Coronary artery (tissue), 2 donors: ENCODE measurements around the gene THAP4.

Experiments used
- DNase-seq: peaks from one replicate; pipeline ENCODE4 v3.0.0-alpha.2; 2017; ENCODE audit warnings: low spot score
- H3K27ac ChIP-seq, 2 donors: fragments of 200-600 bp; sonication (generic); one replicate each; pipeline ENCODE4 v1.5.1; 2016 to 2019
- H3K4me3 ChIP-seq: fragments of 200-600 bp; sonication (generic); 2 replicates; pipeline ENCODE4 v1.5.1; 2016; ENCODE audit warnings: mild to moderate bottlenecking, moderate library complexity
- TF ChIP-seq, protein P1 (sequence below): fragments of 200-600 bp; sonication (generic); IDR thresholded peaks from one replicate; pipeline ENCODE4 v1.5.1; 2019; ENCODE audit warnings: antibody characterized with exemption

Gene THAP4

GRCh38 chr2:241616168-241617125 lies 20.5 kb downstream of the THAP4 start:
- Histone ChIP-seq H3K27ac (no peak overlapping the region), H3K4me3 (no peak overlapping the region)
- no peak for DNase-seq
- TF ChIP-seq, protein P1, sequence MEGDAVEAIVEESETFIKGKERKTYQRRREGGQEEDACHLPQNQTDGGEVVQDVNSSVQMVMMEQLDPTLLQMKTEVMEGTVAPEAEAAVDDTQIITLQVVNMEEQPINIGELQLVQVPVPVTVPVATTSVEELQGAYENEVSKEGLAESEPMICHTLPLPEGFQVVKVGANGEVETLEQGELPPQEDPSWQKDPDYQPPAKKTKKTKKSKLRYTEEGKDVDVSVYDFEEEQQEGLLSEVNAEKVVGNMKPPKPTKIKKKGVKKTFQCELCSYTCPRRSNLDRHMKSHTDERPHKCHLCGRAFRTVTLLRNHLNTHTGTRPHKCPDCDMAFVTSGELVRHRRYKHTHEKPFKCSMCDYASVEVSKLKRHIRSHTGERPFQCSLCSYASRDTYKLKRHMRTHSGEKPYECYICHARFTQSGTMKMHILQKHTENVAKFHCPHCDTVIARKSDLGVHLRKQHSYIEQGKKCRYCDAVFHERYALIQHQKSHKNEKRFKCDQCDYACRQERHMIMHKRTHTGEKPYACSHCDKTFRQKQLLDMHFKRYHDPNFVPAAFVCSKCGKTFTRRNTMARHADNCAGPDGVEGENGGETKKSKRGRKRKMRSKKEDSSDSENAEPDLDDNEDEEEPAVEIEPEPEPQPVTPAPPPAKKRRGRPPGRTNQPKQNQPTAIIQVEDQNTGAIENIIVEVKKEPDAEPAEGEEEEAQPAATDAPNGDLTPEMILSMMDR = no peak

DNA sequence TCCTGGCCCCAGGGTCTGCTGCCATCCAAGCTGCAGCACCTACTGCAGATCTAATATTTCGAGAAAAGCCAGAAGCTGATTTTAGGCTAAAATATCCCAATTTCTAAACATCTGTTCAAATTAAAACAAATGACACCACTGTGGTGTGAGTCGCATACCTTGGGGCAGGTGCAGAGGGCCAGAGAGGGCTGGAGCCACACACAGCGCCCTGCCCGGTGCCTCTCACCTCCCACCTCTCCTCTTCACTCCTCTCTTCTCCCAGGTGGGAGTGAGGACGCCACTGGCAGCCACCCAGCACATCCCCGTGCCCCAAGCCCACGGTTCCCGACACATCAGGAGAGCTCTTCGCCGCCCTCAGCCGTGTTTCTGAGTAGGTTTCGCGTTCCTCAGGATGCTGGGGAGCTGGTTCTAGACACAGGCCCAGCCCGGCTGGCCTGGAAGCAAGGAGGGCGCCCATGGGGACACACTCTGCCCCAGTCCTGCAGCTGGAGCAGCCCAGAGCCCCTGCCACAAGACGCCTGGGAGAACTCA lies 21.4 kb downstream of the THAP4 start:
- no peak overlapping the region for H3K27ac ChIP-seq
- H3K4me3 ChIP-seq = no peak overlapping the region
- no peak for DNase-seq

GRCh38 chr2:241615041-241615440 lies 21.9 kb downstream of the THAP4 start:
- H3K4me3 ChIP-seq = no peak overlapping the region

More for the DNA sequence above, 21.4 kb downstream of the THAP4 start:
- TF ChIP-seq, protein P1 = no peak

GRCh38 chr2:241613017-241613780 lies 23.8 kb downstream of the THAP4 start:
- no peak for DNase-seq
- Histone ChIP-seq H3K4me3 (no peak overlapping the region), H3K27ac (no peak overlapping the region)
- TF ChIP-seq, protein P1 = no peak

More at GRCh38 chr2:241615041-241615440, 21.9 kb downstream of the THAP4 start:
- no peak for DNase-seq
- H3K27ac ChIP-seq = no peak overlapping the region
- TF ChIP-seq, protein P1 = no peak

DNA sequence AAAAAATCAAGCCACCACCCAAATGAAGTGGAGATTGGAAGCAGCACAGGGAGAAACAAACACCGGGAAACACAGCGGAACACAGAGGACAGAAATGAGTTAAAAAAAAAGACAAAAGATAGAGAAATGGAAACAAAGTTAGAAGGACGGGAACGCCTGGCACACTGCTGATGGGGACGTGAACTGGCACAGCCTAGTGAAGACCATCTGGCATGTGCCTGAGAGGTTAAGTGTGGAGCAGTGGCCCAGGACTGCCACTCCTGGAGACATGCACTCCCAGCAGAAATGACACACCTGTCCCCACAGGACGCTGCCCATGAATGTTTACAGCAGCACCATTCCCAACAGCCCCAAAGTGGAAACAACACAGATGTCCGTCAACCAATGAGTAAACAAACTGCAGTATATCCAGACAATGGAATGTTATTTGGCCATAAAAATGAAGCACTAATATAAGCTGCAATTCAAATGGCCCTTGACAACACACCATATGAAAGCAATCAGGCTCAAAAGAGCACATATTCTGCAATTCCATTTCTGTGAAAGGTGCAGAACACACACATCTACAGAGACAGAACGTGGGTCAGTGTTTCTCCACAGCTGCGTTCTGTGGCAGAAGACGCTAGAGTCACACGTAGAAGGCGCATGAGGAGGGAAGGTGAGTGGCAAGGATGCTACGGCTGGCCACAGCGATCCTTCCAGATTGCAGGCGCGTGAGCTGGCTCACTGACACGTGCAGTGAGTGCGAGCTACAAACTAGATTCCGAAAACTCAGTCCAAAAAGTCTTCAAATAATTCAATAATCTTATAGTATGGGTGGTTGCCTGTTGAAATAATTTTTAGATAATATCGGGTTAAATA lies 24.6 kb downstream of the THAP4 start:
- no peak for DNase-seq
- Histone ChIP-seq H3K4me3 (no peak overlapping the region), H3K27ac (peak overlapping the region in 1 of 2 donors; percentile 5)
- TF ChIP-seq, protein P1 = no peak

- no peak for DNase-seq
- TF ChIP-seq, protein P1 = no peak
- no peak overlapping the region for H3K27ac ChIP-seq
- H3K4me3 ChIP-seq = no peak overlapping the region
Measured at GRCh38 chr2:241611062-241611461, 25.9 kb downstream of the THAP4 start.
